ENCODE data around the gene SWAP70.

The SWAP70 gene

DNA sequence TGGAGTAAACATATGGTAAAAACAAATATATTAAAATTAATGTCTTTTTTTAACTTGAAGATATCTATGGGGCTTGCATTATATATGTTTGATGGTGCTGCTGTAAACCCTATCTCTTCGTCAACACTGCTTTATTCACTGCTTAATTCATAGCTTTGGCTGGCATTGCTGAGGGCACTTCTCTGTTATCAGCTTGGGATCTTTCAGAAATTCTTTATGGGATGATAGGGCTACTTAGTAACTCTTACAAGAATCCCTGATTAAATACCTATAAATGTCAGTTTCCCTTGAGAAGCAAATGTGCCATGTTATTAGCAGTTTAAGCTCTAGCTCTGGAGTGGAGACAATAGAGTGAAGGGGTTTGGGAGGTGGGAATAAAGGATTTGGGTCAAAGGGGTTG is 112.3 kb downstream of the SWAP70 start:
- no peak for DNase-seq (ENCODE audit: low spot score)

DNA sequence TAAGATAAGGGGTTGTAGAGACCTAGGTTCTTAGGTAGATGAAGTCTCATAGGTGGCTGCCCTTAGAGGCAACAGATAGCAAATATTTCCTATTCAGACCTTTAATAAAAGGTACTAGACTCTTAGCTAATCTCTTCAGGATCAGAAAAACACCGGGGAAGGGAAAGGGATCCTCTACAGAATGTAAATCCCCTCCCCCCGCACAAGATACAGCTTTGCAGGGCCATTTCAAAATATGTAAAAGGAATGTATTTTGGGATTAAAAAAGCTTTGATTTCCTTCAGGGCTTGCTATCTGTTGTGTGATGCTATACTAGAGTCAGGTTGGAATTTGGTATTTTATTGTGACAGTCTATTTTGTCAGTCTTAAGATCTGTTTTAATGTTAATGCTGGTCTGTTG is 113.2 kb downstream of the SWAP70 start:
- no peak for DNase-seq (ENCODE audit: low spot score)

DNA sequence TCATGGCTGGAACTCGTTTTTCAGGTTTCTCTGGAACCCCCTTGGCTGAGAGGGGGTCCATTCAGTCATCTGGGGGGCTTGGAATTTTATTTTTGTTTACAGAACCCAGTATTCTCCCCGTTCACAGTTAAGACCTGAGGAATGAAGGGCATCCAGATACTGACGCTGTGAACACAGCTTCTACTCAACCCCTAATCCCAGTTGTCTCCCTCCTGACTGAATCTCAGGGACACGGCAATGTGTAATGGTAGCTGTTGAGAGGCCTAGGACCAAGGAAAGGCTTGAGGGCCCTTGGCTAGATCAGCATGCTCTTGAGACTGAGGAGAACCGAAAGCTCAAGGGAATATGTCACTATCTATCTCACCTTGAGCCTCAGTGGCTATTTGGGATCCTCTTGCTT is 113.6 kb downstream of the SWAP70 start:
- DNase-seq (ENCODE audit: low spot score), result no peak

DNA sequence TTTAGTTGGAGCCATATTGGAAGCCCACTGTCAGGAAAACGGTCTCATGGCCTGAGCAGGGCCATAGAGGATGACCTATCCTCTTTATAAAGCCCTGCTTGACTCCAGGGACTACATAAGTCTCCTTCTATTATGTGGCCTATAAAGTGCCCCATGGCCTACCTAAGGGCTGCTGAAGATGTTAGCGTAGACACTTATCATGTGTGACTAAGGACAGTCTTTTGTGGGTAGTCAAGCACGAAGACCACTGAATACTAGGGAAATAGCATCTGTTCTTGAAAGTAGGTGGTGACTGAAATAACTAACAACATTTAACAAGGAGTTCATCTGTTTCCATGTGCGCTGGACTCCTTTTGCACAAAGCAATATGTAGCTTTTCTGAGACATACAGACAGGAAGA is 117.1 kb downstream of the SWAP70 start:
- DNase-seq (ENCODE audit: low spot score), result no peak

DNA sequence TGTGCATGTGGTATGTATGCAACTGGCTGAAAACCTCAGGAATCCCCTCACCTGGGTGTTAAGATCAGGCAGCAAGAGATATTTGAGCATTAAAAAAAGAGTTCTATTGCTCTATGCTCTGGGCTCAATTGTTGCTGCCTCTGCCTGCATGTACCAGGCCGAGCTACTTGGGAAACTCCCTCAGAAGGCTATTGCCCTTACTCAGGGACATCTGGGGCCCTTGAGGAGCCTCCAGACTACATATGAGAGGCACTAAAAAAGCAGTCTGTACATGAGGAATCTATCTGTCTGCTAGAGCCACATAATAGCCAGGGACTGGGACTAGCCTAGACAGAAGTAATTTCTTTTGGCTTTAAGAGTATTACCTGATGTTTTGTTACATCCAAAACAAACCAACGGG is 120.1 kb downstream of the SWAP70 start:
- DNase-seq (ENCODE audit: low spot score), result no peak

DNA sequence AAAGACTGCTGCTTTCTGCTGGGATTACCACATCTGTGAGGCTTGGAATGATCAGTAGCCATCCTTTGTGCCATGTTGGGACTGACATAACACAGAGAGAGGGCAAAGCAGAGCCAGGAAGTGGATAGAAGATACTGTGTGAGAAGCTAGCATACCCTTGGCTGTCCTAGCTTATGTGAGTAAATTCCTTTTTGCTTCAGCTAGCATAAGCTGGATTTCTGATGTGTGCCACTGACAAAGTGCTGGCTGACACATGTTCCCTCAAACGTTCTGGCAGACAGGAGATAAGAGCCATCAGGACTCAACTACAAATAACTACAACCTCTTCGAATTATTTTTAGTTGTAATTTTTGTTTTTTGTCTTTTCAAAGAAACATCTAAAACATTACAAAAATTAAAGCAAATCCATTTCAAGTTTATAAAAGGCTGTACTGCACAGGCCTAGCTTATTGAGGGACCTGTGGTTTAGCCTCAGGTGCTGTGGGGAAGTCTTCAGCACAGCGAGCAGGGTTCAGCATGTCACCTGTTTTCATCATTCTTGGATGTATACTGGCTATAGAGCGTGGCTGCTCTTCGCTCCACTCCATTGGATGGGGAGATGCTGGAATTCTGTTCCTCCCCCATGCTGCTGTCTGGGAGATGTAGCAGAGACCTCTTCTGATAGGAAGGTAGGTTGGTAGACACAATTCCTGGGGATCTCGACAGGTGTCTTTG is 120.9 kb downstream of the SWAP70 start:
- DNase-seq (ENCODE audit: low spot score), result no peak

DNA sequence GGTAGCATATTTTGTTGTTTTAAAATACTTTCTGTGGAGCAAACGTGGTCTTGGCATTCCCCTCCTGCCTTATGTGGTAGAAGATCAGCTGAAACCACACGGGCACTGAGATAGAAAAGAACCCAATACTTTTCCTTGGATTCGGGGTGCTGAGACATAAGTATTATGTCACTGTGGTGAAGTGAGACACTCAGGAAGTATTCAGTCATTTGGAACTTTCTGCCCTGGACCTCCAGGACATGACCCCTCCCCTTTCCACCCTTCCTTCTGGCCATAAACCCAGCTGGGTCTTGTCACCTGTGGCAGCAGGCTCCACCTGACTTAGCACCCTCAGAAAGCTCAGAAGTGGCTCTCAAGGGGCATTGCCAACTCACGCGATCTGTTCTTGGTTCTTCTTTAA is 123.4 kb downstream of the SWAP70 start:
- no peak for DNase-seq (ENCODE audit: low spot score)

DNA sequence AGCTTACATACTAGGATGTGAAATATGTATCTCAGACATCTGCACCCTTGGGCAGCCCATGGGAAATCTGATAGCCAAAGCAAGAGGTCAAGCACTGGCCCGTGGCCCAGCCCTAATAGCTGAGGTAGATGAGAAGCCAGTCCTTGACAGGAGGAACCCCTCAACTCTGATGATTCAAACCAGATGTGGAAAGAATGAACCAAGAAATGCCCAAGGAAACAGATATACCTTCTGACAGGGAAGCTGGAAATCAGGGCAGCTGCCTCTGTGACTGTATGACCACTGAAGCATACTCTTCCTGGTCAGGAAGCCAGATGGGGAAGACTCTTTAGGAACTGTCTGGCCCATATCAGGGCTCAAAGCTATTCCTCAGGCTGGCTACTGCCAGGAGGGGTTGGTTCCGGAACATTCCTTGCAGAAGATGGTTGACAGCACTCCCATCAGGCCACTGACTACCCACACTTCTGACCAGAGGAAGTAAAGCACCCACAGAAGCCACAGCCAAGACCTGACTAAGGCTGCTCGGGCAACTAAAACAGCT is 124.2 kb downstream of the SWAP70 start:
- no peak for DNase-seq (ENCODE audit: low spot score)

DNA sequence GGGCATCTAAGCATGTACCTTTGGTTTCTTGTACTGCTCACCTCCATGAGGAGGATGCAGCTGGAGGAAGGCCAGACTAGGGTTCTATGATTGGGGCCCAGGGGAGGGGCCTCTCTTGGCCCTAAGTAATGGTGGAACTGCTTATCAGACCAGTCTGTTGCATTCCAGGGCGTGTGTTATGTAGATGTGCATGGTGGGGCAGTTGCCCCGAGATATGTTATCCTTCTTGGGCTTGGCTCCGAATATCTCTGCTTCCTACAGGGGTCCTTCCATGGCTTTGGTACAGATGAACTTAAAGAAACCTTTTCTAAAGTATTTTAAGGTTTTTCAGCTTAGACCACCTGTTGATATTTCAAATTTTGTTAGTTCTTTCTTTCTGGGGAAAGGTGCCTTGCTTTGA is 126.0 kb downstream of the SWAP70 start:
- DNase-seq (ENCODE audit: low spot score), result no peak

DNA sequence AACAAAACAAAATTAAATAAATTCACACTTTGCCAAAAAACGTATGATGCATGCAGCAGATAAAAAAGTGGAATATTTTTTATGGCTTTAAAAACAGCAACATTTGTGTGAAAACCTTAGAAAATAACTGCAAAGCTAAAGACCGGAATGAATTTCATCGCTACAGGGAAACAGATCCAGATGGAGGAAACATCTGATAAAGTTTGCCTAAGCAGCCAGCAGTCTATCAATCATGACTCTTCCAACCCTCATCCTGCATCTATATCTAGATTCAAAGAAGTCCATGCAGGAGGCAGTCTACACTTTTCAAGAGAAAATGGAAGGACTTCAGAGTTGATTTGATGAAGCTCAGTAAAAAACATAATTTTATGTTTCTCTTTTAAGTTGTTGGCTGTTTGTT is 126.8 kb downstream of the SWAP70 start:
- DNase-seq (ENCODE audit: low spot score), result no peak

DNA sequence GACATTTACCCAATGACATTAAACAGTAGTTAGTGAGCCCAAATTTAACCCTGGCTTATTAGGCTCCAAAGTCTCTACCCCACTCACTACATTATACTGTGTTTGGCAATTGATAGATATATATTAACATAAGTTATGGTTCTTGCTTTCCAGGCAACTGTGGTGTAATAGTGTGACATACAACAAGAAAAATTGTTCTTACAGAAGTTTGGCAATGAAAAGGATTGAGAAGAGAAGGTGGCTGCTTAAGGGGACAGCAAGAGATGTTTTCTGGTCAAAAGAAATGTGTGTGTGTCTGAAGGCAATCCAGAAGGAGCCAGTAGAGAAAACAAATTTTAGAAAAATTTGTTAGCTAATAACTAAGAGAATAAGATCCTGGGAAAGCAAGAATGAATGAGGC is 132.4 kb downstream of the SWAP70 start:
- no peak for DNase-seq (ENCODE audit: low spot score)

DNA sequence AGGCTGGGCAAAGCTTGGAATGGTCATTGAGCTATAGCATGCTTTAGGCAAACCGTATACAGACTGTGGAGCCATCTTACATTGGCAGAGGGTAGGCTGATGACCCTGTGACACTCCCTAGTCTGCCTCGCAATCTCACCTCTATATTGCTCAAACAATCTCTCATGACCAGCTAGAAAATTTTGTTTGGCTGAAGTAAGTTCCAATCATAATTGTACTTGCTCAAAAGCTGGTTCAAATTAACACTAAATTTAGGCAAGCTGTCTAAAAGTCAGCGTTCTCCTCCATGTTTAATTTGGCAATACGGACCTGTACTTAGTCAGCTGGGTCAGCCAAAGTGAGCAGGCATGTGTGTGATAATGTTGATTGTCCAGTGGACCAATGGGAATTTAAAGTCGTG is 133.0 kb downstream of the SWAP70 start:
- no peak for DNase-seq (ENCODE audit: low spot score)

DNA sequence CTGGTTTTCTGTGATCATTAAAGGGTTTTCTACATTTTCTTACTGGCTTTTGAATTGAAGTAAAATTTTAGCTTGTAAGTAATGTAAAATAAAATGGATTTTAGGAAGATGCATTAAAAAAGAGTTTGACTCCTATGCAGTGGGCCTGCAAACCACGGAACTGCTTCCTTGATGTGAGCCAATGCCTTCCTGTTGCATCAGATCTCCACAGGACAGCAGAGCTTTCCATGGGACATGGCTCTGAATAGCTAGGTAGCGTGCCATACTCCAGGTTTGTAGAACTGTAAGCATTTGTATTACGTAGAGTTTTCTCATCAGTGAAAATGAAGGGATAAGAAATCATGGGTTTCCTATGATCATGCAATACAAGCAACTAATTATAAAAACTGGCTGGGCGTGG is 133.4 kb downstream of the SWAP70 start:
- DNase-seq (ENCODE audit: low spot score), result no peak

DNA sequence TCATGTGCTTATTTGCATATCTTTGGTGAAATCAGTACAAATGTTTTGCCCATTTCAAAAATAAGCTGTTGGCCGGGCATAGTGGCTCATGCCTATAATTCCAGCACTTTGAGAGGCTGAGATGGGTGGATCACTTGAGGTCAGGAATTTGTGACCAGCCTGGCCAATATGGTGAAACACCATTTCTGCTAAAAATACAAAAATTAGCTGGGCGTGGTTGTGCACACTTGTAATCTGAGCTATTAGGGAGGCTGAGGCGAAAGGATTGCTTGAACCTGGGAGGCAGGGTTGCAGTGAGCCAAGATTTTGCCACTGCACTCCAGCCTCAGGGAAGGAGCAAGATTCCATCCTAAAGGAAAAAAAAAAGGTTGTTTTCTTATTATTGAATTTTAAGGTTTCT is 136.0 kb downstream of the SWAP70 start:
- DNase-seq (ENCODE audit: low spot score), result no peak

DNA sequence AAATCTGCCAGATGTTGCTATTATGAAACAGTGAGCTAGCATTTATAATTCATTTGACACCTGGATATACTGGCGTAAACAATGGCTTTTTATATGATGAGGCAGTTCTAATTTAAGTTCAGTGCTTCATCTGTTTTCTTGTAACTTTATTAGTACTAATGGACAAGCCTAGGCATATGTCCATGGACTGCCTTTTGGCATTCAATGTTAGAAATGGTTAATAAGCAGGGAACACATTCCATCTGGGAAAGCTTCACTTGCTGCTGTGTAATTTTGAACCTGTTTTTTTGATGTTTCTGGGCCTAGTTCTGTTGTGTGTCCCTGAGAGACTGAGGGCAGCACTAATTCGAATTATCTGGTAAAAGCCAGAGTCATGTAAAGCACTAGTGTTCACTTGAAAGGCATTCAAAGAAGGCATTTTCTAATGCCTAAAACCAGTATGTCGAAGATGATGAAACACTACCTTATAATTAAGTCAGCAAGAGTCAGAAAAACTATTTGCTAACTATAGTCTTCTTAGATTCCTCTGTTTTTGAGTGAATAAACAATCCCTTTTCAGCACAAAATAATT is 138.5 kb downstream of the SWAP70 start:
- no peak for DNase-seq (ENCODE audit: low spot score)

Measured in iPS-NIHi11 (cell line).